GM12878 (cell line): Measurements from ENCODE around the gene SHC1. TPM values are rescaled to one million over a fixed set of nuclear protein-coding genes. Genes with fewer than 3 reads are reported as not detected.
A peak's percentile ranks its signal among the peaks of the same experiment; 100 is the strongest.

Experiments
- ATAC-seq: fragments of 200-7000 bp; cut with Tn5 transposase; 3 replicates; pipeline ENCODE4 v1.9.1; 2020; ENCODE audit warnings: mild to moderate bottlenecking, moderate library complexity
- BruUV-seq: library from RNA; stranded (reverse); fragments of 400-500 nt; replicated peaks from 2 replicates; lab custom pipeline; 2021; lab: Mats Ljungman, UMichigan
- CTCF ChIA-PET: fragments of 300-600 bp; sonication (Branson Sonifier 250); formaldehyde crosslinking; extraction: SDS; loops from one replicate; lab custom pipeline; 2021; ENCODE audit warnings: inconsistent platforms; lab: Yijun Ruan, JAX
- POLR2A ChIA-PET: fragments of 350-600 bp; formaldehyde crosslinking; extraction: SDS; loops from one replicate; lab custom pipeline; 2021; ENCODE audit warnings: inconsistent platforms; lab: Charles Lee
- RAD21 ChIA-PET: fragments of 300-600 bp; sonication (Branson Sonifier 250); formaldehyde crosslinking; loops from one replicate; lab custom pipeline; 2023; ENCODE audit warnings: antibody characterized with exemption; ENCODE audit not compliant: unreplicated experiment; lab: Charles Lee
- SMC1A ChIA-PET: fragments of 300-600 bp; sonication (Branson Sonifier 250); formaldehyde crosslinking; loops from one replicate; lab custom pipeline; 2023; ENCODE audit not compliant: unreplicated experiment, uncharacterized antibody; lab: Charles Lee
- DNase-seq: peaks from one replicate; pipeline ENCODE4 v3.0.0-alpha.2; 2011; ENCODE audit warnings: low read depth, low spot score
- FAIRE-seq: peaks from 3 replicates; lab custom pipeline; 2011; peaks lifted over from hg19 to GRCh38; lab: Jason Lieb, UNC
- H2AFZ ChIP-seq: 2 replicates; pipeline ENCODE4 v1.6.0; 2011; ENCODE audit warnings: low read depth, low read length, control low read depth; ENCODE audit not compliant: control insufficient read depth
- H3K27ac ChIP-seq: 2 replicates; pipeline ENCODE4 v1.5.1; 2011; ENCODE audit warnings: control low read depth; ENCODE audit not compliant: control insufficient read depth, insufficient read depth
- H3K27me3 ChIP-seq, 2 experiments: replicated peaks in 1 of 2; 2 replicates each; pipeline versions ENCODE4 v1.6.0 to v1.6.1; 2011; ENCODE audit warnings: low read length in 1 of 2; ENCODE audit not compliant: control insufficient read depth in 2 of 2, insufficient read depth in 2 of 2
- H3K36me3 ChIP-seq, 2 experiments: 2 replicates each; pipeline ENCODE4 v1.5.1; 2011; ENCODE audit warnings: low read length in 1 of 2; ENCODE audit not compliant: control insufficient read depth in 2 of 2, insufficient read depth in 2 of 2
- H3K4me1 ChIP-seq: 2 replicates; pipeline ENCODE4 v1.6.1; 2011; ENCODE audit warnings: mild to moderate bottlenecking, low read length, moderate library complexity, mixed read lengths; ENCODE audit not compliant: control insufficient read depth, insufficient read depth
- H3K4me2 ChIP-seq: 2 replicates; pipeline ENCODE4 v1.6.0; 2011; ENCODE audit warnings: control low read depth; ENCODE audit not compliant: control insufficient read depth, insufficient read depth
- H3K4me3 ChIP-seq: fragments of 200-600 bp; sonication (generic); 2 replicates; pipeline ENCODE4 v1.5.1; 2016
- H3K79me2 ChIP-seq: 2 replicates; pipeline ENCODE4 v1.6.0; 2011; ENCODE audit warnings: low read length; ENCODE audit not compliant: control insufficient read depth, insufficient read depth
- H3K9ac ChIP-seq: 2 replicates; pipeline ENCODE4 v1.8.0; 2011; ENCODE audit warnings: low read length, control low read depth, mixed read lengths; ENCODE audit not compliant: control insufficient read depth, insufficient read depth
- H3K9me3 ChIP-seq: replicated peaks from 3 replicates; pipeline ENCODE4 v1.5.1; 2011; ENCODE audit warnings: mild to moderate bottlenecking, low read length; ENCODE audit not compliant: control insufficient read depth, insufficient read depth
- H4K20me1 ChIP-seq: 2 replicates; pipeline ENCODE4 v1.6.0; 2011; ENCODE audit not compliant: control insufficient read depth, insufficient read depth
- CBFB ChIP-seq: IDR thresholded peaks from 2 replicates; pipeline ENCODE4 v1.6.1; 2016; ENCODE audit warnings: antibody characterized with exemption, low read depth
- E4F1 ChIP-seq: fragments of 450-650 bp; IDR thresholded peaks from 2 replicates; pipeline ENCODE4 v1.6.1; 2018; ENCODE audit warnings: borderline replicate concordance, mild to moderate bottlenecking; ENCODE audit not compliant: partially characterized antibody
- EP300 ChIP-seq, 2 experiments: fragments of 150-350 bp in 1 of 2; IDR thresholded peaks; 2 replicates each; pipeline ENCODE4 v1.6.1; 2011 to 2012; ENCODE audit warnings: low read depth in 2 of 2, low read length in 2 of 2, borderline replicate concordance in 1 of 2, improper control_type of control experiment in 1 of 2, inconsistent platforms in 1 of 2; ENCODE audit not compliant: control insufficient read depth in 1 of 2
- ESRRA ChIP-seq: IDR thresholded peaks from 2 replicates; pipeline ENCODE4 v1.6.1; 2012; ENCODE audit warnings: mild to moderate bottlenecking, low read length, improper control_type of control experiment
- ETV6 ChIP-seq, 2 experiments: fragments of 450-650 bp in 1 of 2; IDR thresholded peaks in 1 of 2; conservative IDR thresholded peaks in 1 of 2; 2 replicates each; pipeline ENCODE4 v1.6.1; 2014; ENCODE audit warnings: antibody characterized with exemption in 1 of 2, borderline replicate concordance in 1 of 2, low read depth in 1 of 2, mild to moderate bottlenecking in 1 of 2, moderate library complexity in 1 of 2
- ZNF24 ChIP-seq: fragments of 450-650 bp; IDR thresholded peaks from 2 replicates; pipeline ENCODE4 v1.6.1; 2017; ENCODE audit warnings: antibody characterized with exemption, mild to moderate bottlenecking
- WGBS: methylation state at CpG from one replicate; pipeline ENCODE4 v1.1.6; 2016; ENCODE audit warnings: low lambda C conversion rate; ENCODE audit not compliant: insufficient replicate concordance, insufficient coverage; ENCODE audit errors: missing lambda C conversion rate; 5-methylcytosine and 5-hydroxymethylcytosine counted together
- in situ Hi-C: fragments of 300-500 bp; cut with MboI; formaldehyde crosslinking; loops from 9 replicates; pipeline ENCODE4 v1.14.3; 2018; ENCODE audit warnings: mixed read lengths
- intact Hi-C: fragments of 100-400 bp; cut with micrococcal nuclease; formaldehyde crosslinking; loops from one replicate; pipeline ENCODE4 v1.14.2; 2022; ENCODE audit not compliant: unreplicated experiment
- polyA plus RNA-seq, 11 experiments: library from polyadenylated mRNA; depleted of rRNA in 4 of 11; unstranded in 6 of 11; stranded (reverse) in 5 of 11; fragments of >200 nt; fragmentation: Nextera tagmentation in 4 of 11; fragmentation: Illumina TruSeq in 1 of 11; extraction: Ambion mirVana in 4 of 11; extraction: Trizol in 1 of 11; gene quantifications; 1 replicate in 1 of 11; 2 replicates in 10 of 11; pipeline versions ENCODE4 v1.2.1 to v1.2.3, GENCODE V29; 2011 to 2016; ENCODE audit warnings: inconsistent platforms in 2 of 11, missing spikeins in 2 of 11, low read depth in 1 of 11
- total RNA-seq, 4 experiments: library from RNA; depleted of rRNA in 3 of 4; stranded (reverse); fragments of >200 nt in 3 of 4; fragmentation: Illumina TruSeq in 1 of 4; extraction: Trizol in 1 of 4; gene quantifications; 2 replicates each; pipeline versions ENCODE4 v1.2.1 to v1.2.3, GENCODE V29; 2013 to 2021
- TF ChIP-seq, protein P1 (sequence below): fragments of 450-650 bp; formaldehyde crosslinking; IDR thresholded peaks from 2 replicates; pipeline ENCODE4 v1.4.0; 2020; ENCODE audit warnings: mild to moderate bottlenecking, moderate library complexity

SHC1 gene
- total and polyA plus RNA-seq, 10 of the 15 experiments (the other 5 are each of a cell fraction or from before 2014, with no cell fraction given), result 2.6 to 49.3 (median 25.2) TPM

- no peak for FAIRE-seq
Measured at GRCh38 chr1:154956544-154956941, 14.0 kb downstream of the SHC1 start.

More at GRCh38 chr1:154956544-154956941, 14.0 kb downstream of the SHC1 start:
- Histone ChIP-seq H3K79me2 (peaks cover 25% of the 10 kb centered on the region), H3K4me3 (peak overlapping the region; percentile 81; the same call in 1 of the 2 replicates), H3K27ac (peak overlapping the region; percentile 72; the same call in 1 of the 2 replicates), H3K9me3 (no peaks in the 10 kb centered on the region), H4K20me1 (no peaks in the 10 kb centered on the region), H3K4me1 (peaks cover 33% of the 10 kb centered on the region), H3K9ac (peak overlapping the region; percentile 30; the same call in 1 of the 2 replicates), H3K36me3 (peaks cover 3 to 5% of the 10 kb centered on the region in 2 experiments; a peak in 2 of 4 replicates), H2AFZ (peak overlapping the region; percentile 57), H3K27me3 (no peaks in the 10 kb centered on the region), H3K4me2 (peak overlapping the region; percentile 93)
- ChIA-PET CTCF (interaction anchor here (0.8 to 2.8 kb wide), 11 partner anchors 9 to 397 kb away, joined by 3 to 17 read pairs (median 4); partner anchors contain the start of genes ADAM15, FLAD1, LENEP and SHC1), RAD21 (interaction anchor here (1.0 to 2.6 kb wide), 9 partner anchors 17 to 165 kb away, joined by 3 to 10 read pairs (median 6); partner anchors contain the start of genes ADAM15, FLAD1 and PMVK), SMC1A (interaction anchor here (0.7 to 2.5 kb wide), 11 partner anchors 14 to 397 kb away, joined by 3 to 21 read pairs (median 5); partner anchors contain the start of genes FLAD1, PMVK and SHC1), POLR2A (interaction anchor here (1.0 to 12.3 kb wide), 7 partner anchors 16 to 82 kb away, joined by 4 to 140 read pairs (median 10); partner anchors contain the start of genes CKS1B, FLAD1, PMVK and SHC1)
- WGBS, result 51% methylated on average over 6 of the region's 6 CpGs
- BruUV-seq, result TSS peak; percentile 72
- ATAC-seq (no peak), DNase-seq (no peak)
- TF ChIP-seq ESRRA (no peak), CBFB (no peak), ETV6 (conservative IDR thresholded peaks at IDR 0.05 in 1 of 2, IDR thresholded peaks at IDR 0.05 in 1 of 2; ENCODE audit: borderline replicate concordance in 1 of 2, low read depth in 1 of 2) (no peak), E4F1 (no peak), ZNF24 (no peak), EP300 (IDR thresholded peaks at IDR 0.05; ENCODE audit: borderline replicate concordance in 1 of 2, control insufficient read depth in 1 of 2, low read depth in 2 of 2, low read length in 2 of 2) (no peak)
- TF ChIP-seq, protein P1, sequence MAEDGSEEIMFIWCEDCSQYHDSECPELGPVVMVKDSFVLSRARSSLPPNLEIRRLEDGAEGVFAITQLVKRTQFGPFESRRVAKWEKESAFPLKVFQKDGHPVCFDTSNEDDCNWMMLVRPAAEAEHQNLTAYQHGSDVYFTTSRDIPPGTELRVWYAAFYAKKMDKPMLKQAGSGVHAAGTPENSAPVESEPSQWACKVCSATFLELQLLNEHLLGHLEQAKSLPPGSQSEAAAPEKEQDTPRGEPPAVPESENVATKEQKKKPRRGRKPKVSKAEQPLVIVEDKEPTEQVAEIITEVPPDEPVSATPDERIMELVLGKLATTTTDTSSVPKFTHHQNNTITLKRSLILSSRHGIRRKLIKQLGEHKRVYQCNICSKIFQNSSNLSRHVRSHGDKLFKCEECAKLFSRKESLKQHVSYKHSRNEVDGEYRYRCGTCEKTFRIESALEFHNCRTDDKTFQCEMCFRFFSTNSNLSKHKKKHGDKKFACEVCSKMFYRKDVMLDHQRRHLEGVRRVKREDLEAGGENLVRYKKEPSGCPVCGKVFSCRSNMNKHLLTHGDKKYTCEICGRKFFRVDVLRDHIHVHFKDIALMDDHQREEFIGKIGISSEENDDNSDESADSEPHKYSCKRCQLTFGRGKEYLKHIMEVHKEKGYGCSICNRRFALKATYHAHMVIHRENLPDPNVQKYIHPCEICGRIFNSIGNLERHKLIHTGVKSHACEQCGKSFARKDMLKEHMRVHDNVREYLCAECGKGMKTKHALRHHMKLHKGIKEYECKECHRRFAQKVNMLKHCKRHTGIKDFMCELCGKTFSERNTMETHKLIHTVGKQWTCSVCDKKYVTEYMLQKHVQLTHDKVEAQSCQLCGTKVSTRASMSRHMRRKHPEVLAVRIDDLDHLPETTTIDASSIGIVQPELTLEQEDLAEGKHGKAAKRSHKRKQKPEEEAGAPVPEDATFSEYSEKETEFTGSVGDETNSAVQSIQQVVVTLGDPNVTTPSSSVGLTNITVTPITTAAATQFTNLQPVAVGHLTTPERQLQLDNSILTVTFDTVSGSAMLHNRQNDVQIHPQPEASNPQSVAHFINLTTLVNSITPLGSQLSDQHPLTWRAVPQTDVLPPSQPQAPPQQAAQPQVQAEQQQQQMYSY (CRISPR knock-in tag), result no peak
- intact Hi-C loops, result no loop called here
- in situ Hi-C loops, result no loop called here
